Measurements from ENCODE around the gene MAMDC4.

GRCh38 chr9:136854113-136854841, 2.1 kb downstream of the MAMDC4 start:
- TF ChIP-seq CTCF (IDR thresholded peaks at IDR 0.05) (no peak), POLR2A (IDR thresholded peaks at IDR 0.05) (no peak)

Data from prostate gland (tissue), 2 donors.